ENCODE results near the gene GPR141. TPM values are rescaled to one million over a fixed set of nuclear protein-coding genes. Genes with fewer than 3 reads are reported as not detected.

Gene GPR141
- total RNA-seq, 1 experiment from 2014 or later, result not detected

GRCh38 chr7:37657816-37658215 is 25.8 kb upstream of the GPR141 start:
- BruUV-seq (replicated peaks), result no TSS peak
- Histone ChIP-seq H3K9me3 (ENCODE audit: control insufficient read depth in 1 of 2, insufficient read depth in 1 of 2, low read depth in 1 of 2, low read length in 2 of 2) (no peaks in the 10 kb centered on the region), H3K9me2 (ENCODE audit: insufficient read depth) (no peaks in the 10 kb centered on the region), H3K4me2 (ENCODE audit: low read length) (no peak overlapping the region), H3K36me3 (ENCODE audit: control insufficient read depth in 1 of 2, insufficient read depth in 2 of 2, low read length in 2 of 2) (no peaks in the 10 kb centered on the region), H3K79me2 (ENCODE audit: insufficient read depth, low read length) (no peaks in the 10 kb centered on the region), H4K20me1 (ENCODE audit: insufficient read depth) (no peaks in the 10 kb centered on the region), H3K27ac (ENCODE audit: low read depth, low read length) (no peak overlapping the region), H3K4me3 (replicated peaks in 1 of 2; ENCODE audit: low read depth in 1 of 2, low read length in 2 of 2) (no peak overlapping the region), H3K27me3 (ENCODE audit: insufficient read depth, low read length) (no peaks in the 10 kb centered on the region; the same call in 1 of the 2 replicates), H3K4me1 (ENCODE audit: control insufficient read depth in 1 of 2, insufficient read depth in 2 of 2, low read length in 2 of 2) (no peaks in the 10 kb centered on the region), H2AFZ (ENCODE audit: low read depth, low read length, poor library complexity, severe bottlenecking) (no peak overlapping the region), H3K9ac (ENCODE audit: low read length) (no peak overlapping the region)
- ChIA-PET CTCF (no interaction called here), RAD21 (ENCODE audit: low non-redundant PET in 1 of 2, low total read pairs in 2 of 2, uncharacterized antibody in 2 of 2, unreplicated experiment in 2 of 2) (no interaction called here), POLR2A (no interaction called here)
- ATAC-seq, result no peak
- DNase-seq (ENCODE audit: low read depth, low spot score), result no peak
- intact Hi-C loops (cut with micrococcal nuclease), result no loop called here
- TF ChIP-seq ZFX (IDR thresholded peaks at IDR 0.05) (no peak), FOSL1 (IDR thresholded peaks at IDR 0.05; ENCODE audit: low read depth) (no peak), MAX (IDR thresholded peaks at IDR 0.05) (no peak), JUND (IDR thresholded peaks at IDR 0.05) (no peak), ATF3 (IDR thresholded peaks at IDR 0.05) (no peak), SIN3A (IDR thresholded peaks at IDR 0.05; ENCODE audit: low read depth) (no peak), CTCF (IDR thresholded peaks at IDR 0.05 in 2 of 3, conservative IDR thresholded peaks at IDR 0.05 in 1 of 3; ENCODE audit: borderline replicate concordance in 1 of 3, insufficient read depth in 1 of 3, low read depth in 2 of 3, low read length in 2 of 3) (no peak), SP1 (IDR thresholded peaks at IDR 0.05; ENCODE audit: low read depth) (no peak), ELF1 (IDR thresholded peaks at IDR 0.05; ENCODE audit: borderline replicate concordance, low read depth) (no peak), EZH2 (IDR thresholded peaks at IDR 0.05) (no peak), CBX3 (IDR thresholded peaks at IDR 0.05; ENCODE audit: low read depth) (no peak), EGR1 (IDR thresholded peaks at IDR 0.05; ENCODE audit: low read depth) (no peak), POLR2A (IDR thresholded peaks at IDR 0.05; ENCODE audit: borderline replicate concordance, extremely low read depth, insufficient read depth, insufficient read length) (no peak), EZH2phosphoT487 (IDR thresholded peaks at IDR 0.05; ENCODE audit: borderline replicate concordance) (no peak), CEBPB (IDR thresholded peaks at IDR 0.05; ENCODE audit: low read depth) (no peak), REST (IDR thresholded peaks at IDR 0.05; ENCODE audit: low read depth) (no peak), TCF7L2 (IDR thresholded peaks at IDR 0.05; ENCODE audit: borderline replicate concordance, extremely low read depth, insufficient read depth, insufficient read length) (no peak), YY1 (IDR thresholded peaks at IDR 0.05; ENCODE audit: extremely low read depth, insufficient replicate concordance, low read depth, low read length) (no peak), SRF (IDR thresholded peaks at IDR 0.05; ENCODE audit: low read depth) (no peak)
